ENCODE measurements around the gene PISD. TPM values are rescaled to one million over a fixed set of nuclear protein-coding genes. Genes with fewer than 3 reads are reported as not detected.

Gene PISD
- total RNA-seq, 1 donor, result 71.6 TPM

DNA sequence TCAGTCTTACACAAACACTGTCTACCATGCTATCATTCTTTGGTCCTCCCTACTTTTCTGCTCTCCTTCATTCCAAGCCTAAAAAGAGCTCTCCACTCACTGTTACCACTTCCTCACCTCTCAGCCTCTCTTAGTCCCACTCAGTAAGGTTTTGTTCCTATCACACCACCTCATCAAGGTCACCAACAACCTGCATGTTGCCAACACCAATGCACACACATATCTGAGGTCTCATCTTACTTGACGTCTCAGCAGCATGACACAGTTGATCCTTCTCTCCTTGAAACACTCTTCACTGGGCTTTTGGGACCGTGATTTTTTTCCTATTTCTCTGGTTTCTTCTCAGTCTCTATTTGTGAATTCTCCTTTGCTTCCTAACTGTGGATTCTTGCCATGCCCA is 8.1 kb downstream of the PISD start:
- DNase-seq (ENCODE audit: low read depth in 2 of 3, low spot score in 2 of 3), result no peak

DNA sequence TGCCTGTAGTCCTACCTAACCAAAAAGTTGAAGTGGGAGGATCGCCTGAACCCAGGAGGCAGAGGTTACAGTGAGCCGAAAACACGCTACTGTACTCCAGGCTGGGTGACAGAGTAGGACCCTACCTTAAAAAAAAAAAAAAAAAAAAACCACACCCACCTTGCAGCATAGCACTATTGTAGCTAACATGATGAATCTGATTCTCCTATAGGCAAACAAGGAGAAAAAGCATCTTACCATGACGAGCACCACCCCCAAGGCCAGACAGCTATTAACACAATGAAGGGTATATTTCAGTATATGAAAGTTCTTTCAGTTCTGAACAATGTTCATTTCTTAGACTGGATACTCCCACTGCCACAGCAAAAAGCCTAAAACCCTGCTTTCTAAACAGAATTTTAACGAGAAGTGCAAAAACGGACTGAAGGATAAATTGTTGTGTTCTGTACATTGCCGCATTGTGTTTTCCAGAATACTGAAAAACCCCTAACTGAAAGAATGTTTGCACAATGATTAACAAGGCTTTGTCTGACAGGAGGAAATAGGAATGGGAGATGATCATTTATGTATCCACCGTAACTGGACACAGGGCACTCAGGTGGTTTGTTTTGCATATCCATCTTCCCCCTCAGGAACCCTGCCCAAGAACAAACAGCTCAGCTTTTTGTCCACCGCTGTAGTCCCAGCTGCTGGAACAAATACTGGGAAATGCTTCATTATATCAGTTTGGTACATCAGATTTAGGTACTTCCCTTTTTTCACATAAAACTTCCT is 8.9 kb downstream of the PISD start:
- no peak for DNase-seq (ENCODE audit: low read depth in 2 of 3, low spot score in 2 of 3)

DNA sequence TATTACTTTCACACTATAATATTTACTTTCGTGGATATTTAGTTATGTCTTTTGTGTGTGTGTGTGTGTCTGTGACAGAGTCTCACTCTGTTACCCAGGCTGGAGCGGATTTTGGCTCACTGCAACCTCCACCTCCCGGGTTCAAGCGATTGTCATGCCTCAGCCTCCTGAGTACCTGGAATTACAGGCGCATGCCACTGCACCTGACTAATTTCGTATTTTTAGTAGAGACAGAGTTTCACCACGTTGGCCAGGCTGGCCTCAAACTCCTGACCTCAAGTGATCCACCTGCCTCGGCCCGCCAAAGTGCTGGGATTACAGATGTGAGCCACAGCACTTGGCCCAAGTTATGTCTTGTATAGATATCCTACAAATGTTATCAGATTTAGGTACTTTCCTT is 9.9 kb downstream of the PISD start:
- no peak for DNase-seq (ENCODE audit: low read depth in 2 of 3, low spot score in 2 of 3)

DNA sequence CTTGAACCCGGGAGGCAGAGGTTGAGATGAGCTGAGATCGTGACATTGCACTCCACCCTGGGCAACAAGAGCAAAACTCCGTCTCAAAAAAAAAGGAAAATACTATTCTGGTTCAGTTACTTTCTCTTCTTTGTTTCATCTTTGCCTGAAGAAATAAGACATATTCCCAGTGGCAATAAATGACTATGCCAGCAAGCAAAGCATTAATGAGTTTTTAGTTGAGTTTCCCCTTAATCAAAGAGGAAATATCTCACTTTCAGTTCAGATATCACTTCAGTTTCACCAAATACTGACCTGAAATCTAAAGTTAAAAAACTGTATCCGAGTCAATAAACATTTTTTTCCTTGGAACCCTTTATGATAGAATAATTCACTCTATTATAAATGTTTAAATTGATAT is 10.4 kb downstream of the PISD start:
- no peak for DNase-seq (ENCODE audit: low read depth in 2 of 3, low spot score in 2 of 3)

DNA sequence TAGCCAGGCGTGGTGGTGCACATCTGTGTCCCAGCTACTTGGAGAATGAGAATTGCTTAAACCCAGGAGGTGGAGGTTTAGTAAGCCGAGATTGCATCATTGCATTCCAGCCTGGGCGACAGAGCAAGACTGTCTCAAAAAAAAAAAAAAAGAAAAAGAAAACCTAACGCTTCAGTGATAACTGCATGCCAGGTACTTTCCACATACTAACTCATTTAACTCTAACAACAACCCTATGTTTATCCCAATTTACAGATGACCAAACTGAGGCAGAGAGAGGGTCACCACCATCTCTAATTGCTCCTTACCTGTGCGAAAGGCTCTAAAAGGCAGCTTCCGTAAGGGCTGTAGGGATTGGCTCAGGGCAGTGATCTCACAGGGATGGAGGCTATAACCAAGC is 11.6 kb downstream of the PISD start:
- DNase-seq (ENCODE audit: low read depth in 2 of 3, low spot score in 2 of 3), result no peak

DNA sequence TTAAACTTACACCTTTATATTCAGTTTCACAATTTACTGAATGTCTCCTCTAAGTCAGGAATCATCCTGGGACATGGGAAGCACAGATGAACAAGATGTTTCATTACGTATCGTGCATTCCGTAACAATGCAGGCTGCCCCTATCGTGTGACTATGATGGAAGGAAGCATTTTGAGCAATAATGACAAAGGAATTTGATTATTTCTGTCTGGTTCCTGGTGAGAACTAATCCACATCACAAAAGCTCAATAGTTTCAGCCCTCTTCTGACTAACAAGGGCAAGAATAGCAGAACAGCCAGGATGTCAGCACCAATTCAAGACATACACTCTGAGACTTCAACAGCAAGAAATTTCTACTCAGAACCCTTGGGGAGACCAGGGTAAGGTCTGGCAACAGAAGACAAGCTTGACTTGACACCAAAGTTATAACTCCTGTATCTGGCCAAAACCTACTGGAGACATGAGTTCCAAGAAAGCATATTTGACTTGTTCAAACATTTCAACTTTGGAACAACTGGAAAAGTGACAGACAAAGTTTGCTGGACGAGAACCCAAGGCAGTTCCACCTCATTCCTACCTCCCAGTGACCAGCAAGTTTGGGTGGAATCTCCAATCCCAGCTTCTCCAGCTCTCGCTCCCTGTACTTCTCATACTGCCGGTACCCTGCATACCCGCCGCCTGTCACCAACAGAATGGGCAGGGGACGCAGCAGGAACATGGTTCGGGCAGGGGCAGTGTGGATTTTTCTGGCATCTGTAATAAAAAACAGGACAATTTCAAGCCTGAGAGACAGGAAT is 14.3 kb downstream of the PISD start:
- DNase-seq (ENCODE audit: low read depth in 2 of 3, low spot score in 2 of 3), result no peak

DNA sequence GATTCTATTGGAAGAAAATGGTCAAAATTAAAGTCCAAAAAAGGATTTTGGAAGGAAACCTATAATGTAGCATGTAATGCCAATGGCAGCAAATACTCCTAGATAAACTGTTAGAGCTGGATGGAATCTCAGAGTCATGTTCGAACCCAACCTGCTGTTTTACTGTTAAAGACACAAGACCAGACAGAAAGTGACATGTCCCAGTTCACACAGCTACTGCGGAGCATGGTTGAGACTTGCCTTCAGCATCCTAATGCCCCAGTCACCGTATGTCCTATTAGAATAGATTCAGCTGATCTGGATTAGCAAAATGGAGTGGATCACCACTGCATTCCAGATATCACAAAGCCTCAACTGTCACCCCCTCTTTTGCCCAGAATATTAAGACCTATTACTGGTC is 14.9 kb downstream of the PISD start:
- DNase-seq (ENCODE audit: low read depth in 2 of 3, low spot score in 2 of 3), result no peak

DNA sequence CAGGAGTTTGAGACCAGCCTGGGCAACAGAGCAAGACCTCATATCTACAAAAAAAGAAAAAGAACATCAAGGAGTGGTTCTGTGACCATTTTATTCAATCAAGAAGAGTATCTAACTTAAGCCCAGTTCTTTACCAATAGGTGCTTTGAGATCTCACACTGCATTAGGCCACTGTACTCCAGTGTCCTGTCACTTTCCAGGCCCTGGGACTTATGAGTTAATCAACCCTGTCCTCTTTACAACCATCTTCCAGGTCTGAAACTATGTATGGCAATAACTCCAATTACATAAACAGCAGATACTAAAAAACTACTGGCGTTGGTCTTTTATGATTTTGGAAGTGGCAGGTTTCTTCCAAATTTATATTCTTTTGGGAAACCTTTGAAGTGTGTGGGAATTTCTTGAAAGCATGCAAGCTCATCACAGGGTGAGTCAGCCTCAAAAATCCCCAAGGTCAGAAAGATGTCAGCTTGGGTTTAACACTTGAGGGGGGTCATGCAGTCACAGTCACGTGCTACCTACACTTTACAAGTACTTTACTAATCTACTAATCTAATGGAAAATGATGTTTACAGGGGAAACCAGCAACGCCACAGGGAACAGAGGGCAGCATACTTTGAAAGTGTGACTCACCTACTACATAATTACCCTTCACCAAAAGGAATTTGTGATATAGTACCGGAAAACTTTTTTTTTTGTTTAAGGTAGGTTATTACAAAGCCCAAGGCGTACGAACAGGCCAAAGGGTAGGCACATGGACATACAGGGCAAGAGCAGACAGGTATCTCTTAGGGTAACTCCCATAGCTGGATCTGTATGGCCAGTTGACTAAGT is 15.6 kb downstream of the PISD start:
- no peak for DNase-seq (ENCODE audit: low read depth in 2 of 3, low spot score in 2 of 3)

DNA sequence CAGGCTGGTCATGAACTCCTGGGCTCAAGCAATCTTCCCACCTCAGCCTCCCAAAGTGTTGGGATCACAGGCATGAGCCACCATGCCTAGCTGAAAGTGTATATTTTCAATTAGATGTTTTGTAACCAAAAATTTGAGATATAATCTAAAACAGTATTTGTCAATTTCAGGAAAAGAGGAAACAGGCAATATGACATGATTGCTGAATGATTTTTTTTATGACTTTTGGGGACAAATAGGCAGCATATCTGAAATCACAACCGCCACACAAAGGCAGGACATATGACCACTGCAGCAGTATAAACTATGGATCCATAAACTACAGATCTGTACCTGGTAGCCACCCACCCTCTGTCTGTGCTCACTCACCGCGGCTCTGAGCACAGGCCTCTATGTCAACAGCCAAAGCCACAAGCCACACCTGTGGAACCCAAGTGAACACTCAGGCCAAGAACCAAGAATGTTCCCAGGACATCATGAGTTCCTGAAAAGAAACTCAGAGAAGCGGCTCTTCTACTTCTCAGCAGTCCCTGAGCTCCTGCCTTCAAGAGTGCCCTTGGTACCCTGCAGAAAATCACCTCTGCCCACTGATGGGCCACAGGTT is 22.5 kb downstream of the PISD start:
- no peak for DNase-seq (ENCODE audit: low read depth in 2 of 3, low spot score in 2 of 3)

DNA sequence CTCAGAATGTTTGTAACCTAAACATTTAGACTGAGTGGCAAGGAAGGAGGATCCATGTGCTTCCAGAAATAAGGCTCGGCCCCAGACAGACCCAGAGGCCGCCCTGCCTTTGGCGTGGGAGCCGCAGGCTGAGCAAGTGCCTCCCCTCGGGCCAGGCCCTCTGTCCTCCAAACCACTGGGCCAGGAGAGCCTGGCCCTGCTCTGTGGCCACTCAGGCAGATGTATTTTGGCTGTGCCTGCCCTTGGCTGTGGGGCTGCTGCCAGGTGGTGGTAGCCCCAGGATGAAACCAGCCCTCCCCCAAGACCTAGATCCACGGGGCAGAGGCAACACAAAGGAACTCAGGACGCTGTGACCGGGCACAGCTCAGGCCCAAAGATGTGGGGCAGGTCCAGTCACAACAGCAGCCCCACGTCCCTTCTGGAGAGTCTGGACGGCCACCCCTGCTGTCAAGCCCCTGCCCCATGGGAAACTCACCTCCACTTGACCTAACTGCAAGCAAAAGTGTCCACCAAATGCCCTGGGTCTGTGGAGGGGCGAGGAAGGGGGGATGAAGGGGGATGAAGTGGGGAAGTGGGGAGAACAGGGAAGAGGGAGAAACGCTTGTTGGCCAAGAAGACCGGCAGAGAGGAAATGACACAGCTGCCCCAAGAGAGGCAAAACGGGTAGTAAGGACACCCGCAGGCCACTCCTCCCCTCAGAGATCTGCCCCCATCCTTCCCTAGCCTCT is 24.0 kb downstream of the PISD start:
- DNase-seq (ENCODE audit: low read depth in 2 of 3, low spot score in 2 of 3), result peak in 2 of 3 donors; percentile 70 to 72

DNA sequence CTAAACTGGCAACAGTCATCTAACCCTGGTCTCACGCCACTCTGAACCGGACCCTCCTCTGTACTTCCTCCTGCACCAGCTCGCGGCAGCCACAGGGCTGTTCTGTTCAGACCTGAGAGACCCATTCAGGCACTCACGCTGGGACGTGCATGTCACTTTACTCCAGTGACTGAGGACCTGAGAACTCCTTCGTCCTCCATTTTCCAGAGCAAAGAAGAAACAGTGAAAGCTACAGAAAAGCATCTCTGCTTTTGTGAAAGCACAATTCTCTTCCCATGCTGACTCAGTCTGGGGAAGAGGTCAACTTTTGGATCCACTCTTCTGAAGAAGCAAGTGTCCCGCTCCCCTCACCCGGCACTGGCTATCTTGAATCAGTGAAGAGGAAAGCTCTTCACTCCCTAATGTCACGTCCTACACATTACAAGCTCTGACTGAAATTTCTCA is 24.5 kb downstream of the PISD start:
- DNase-seq (ENCODE audit: low read depth in 2 of 3, low spot score in 2 of 3), result peak in 2 of 3 donors; percentile 61 to 64

DNA sequence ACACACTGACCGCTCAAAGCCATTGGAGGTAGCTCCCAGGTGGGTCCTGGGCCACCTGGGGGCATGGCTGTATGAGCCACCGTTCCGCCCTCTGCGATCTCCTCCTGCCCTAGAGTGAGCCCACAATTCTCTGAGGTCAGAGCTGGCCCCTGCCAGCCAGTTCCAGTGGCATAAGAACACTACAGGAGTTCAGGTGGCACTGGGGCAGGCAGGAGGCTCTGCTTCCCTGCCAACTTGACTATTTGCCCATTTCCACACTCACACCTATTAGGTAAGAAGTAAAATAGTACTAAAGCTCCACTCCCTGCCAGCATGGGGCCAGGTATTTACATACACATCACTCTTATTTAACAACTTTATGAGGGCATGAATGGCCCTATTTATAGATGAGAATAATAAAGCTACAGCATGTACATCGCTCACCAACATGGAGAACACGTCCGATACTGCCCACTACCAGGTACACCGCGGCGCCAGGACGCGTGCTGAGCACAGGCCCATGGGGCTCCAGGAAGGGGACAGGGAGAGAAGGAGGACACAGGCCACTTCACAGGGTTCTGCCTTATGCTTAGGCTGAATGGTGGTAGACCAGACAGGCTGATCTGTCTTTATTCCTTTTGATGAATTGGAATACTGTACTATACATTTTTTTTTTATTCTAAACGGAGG is 26.2 kb downstream of the PISD start:
- DNase-seq (ENCODE audit: low read depth in 2 of 3, low spot score in 2 of 3), result no peak

DNA sequence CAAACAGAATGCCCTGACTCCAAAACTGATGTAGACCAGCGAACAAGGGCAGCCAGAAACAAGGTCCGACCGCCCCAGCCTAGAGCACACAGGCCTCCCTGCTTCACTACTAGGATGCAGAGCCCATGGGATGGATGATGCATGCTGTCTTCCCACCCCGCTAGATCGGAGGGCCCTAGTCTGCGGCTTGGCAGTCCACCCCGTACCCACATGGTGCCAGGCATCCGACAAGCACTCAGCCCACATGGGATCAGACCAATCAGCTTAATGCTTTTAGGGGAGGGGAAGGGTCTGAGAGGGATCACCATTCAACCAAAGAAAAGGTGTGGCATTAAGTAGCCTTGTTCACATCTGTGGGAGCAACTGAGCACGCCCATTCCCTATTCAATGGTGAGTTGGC is 30.6 kb downstream of the PISD start:
- DNase-seq (ENCODE audit: low read depth in 2 of 3, low spot score in 2 of 3), result no peak

DNA sequence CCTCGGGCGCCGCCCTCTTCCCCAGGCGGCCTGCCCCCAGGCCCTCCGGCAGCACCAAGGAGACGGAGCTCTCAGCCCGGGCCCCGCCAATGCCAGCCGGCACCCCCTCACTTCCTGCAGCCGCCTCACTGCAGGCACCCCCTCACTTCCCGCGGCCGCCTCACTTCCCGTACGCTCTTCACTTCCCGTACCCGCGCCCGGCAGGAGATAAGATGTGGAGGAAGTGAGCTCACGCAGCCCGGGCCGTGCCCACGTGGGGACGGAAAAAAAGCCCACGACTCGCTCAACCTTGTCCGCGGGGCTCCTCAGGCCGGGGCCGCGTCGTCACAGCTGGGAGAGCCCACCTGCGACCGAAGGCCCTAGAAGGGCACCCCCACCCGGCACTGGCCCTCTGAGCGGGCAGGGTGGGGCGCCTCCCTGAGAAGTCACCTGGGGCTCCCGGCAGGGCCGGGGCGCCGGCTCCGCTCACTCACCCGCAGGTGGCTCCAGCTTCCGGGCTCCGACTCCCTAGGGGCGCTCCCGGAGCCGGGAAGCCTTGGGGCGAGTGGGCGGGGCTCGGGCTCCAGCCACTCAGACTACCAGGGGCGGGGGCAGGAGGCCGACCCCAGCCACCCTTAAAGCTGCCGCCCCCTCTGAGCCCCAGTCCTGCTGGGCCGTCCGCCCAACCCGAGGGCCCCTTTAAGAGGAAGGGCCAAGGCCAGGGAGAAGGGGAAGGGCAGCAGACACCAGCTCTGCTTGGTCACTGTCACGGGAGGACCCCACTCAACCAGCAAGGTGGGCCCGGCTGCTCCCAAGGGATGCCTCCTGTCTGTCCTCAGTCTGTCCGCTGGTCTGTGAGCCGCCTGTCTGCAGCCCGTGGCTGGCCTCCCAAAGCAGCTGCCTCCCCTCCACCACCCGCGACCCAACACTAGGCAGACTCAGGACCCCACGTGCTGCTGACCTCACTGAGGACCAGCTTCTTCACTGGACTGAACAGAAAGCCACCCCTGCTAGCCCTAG is 31.4 kb downstream of the PISD start:
- DNase-seq (ENCODE audit: low read depth in 2 of 3, low spot score in 2 of 3), result peak; percentile 72 to 95 (median 89)

DNA sequence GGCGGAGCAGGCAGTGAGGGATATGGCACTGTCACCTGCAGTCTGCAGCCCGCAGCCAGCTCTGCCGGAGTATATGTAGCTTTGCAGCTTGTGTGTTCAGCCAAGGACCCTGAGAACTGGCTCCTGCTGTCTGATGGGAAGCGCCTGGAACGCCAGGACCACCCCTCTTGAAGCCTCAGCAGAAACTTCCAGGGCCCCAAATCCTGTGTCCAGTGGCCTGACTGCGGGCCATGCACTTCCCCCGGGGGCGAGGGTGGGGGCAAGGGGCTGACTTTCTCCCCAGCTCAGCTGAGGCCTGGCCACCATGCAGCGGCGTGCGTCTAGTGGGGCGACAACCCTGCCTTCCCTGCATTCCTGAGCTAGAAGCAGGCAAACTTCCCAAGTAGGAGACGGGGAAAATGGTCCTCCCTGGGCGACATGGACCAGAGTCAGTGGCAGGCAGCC is 32.3 kb downstream of the PISD start:
- DNase-seq (ENCODE audit: low read depth in 2 of 3, low spot score in 2 of 3), result no peak

DNA sequence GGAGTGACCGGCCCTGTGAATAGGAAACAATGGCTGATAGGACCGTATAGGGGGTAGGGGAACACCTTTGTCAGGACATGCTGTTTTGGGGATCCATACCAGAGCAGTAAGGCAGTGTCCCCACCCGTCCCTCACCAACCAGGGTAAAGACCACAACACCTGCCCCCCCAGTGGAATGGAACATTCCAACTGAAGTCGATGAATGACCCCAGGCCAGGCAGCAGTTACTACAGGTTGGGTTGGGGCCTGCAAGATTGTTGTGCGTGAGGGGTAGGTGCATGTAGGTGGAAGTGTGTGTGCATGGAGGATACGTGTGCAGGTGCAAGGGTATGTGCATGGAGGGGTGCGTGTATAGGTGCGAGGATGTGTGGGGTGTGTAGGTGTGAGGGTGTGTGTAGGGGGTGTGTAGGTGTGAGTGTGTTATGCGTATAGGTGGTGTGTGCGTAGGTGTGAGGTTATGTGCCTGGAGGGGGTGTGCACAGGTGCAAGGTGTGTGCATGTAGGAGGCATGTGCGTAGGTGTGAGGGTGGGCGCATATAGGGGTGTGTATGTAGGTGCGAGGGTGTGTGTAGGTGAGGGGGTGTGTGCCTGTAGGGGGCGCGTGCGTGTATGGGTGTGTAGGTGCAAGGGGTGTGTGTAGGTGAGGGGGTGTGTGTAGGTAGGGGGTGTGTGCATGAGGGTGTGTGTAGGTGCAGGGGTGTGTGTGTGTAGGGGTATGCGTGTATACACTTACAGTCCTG is 32.9 kb downstream of the PISD start:
- no peak for DNase-seq (ENCODE audit: low read depth in 2 of 3, low spot score in 2 of 3)

DNA sequence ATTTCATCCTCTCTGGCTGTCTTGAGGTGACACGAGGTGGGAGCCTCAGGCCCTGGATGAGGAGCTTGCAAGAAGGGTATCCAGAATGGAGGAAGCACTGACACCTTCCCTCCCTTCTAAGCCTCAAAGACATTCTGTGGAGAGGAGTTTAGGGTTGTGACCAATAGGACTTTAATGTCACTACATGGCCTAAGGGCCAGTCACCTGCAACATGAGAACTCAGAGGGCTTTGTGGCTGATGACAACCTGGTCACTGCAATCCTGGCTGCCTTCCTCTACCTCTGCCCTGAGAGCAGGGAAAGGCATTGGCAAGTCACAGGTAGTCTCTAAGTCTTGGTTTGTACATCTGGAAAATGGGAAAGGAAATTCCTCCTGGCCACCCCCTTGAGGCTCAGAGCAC is 33.7 kb downstream of the PISD start:
- no peak for DNase-seq (ENCODE audit: low read depth in 2 of 3, low spot score in 2 of 3)
